Epidermal melanocyte (primary cell): Measurements from ENCODE around the gene FAP.

Experiments used
- DNase-seq: peaks from one replicate; pipeline ENCODE4 v3.0.0; 2011; ENCODE audit warnings: low spot score; ENCODE audit not compliant: insufficient read length

FAP gene

GRCh38 chr2:162188451-162188850 lies 54.8 kb downstream of the FAP start:
- DNase-seq, result no peak

GRCh38 chr2:162185541-162186232 lies 57.6 kb downstream of the FAP start:
- no peak for DNase-seq

- no peak for DNase-seq
Observed at GRCh38 chr2:162184821-162185450, 58.3 kb downstream of the FAP start.

- DNase-seq, result no peak
Observed at GRCh38 chr2:162184359-162184758, 58.9 kb downstream of the FAP start.

GRCh38 chr2:162182395-162182794 lies 60.9 kb downstream of the FAP start:
- no peak for DNase-seq

GRCh38 chr2:162177301-162177700 lies 65.9 kb downstream of the FAP start:
- no peak for DNase-seq

- no peak for DNase-seq
Observed at GRCh38 chr2:162175714-162176113, 67.5 kb downstream of the FAP start.

- no peak for DNase-seq
Observed at GRCh38 chr2:162174746-162175145, 68.5 kb downstream of the FAP start.

- DNase-seq, result no peak
Observed at GRCh38 chr2:162172802-162173370, 70.4 kb downstream of the FAP start.

- no peak for DNase-seq
Observed at GRCh38 chr2:162166745-162167144, 76.5 kb downstream of the FAP start.

GRCh38 chr2:162166174-162166573 lies 77.1 kb downstream of the FAP start:
- no peak for DNase-seq

- DNase-seq, result no peak
Observed at GRCh38 chr2:162164802-162165201, 78.4 kb downstream of the FAP start.

GRCh38 chr2:162159446-162159845 lies 83.8 kb downstream of the FAP start:
- DNase-seq, result no peak

- no peak for DNase-seq
Observed at GRCh38 chr2:162156149-162156548, 87.1 kb downstream of the FAP start.

GRCh38 chr2:162155093-162155492 lies 88.2 kb downstream of the FAP start:
- no peak for DNase-seq

GRCh38 chr2:162153608-162154224 lies 89.5 kb downstream of the FAP start:
- no peak for DNase-seq

GRCh38 chr2:162152147-162152546 lies 91.1 kb downstream of the FAP start, which contains the start of gene GCG:
Gene GCG (minus strand): TSS chr2:162152247. CDS start chr2:162149178, 3,069 bp downstream.
- no peak for DNase-seq

GRCh38 chr2:162149940-162150339 lies 93.3 kb downstream of the FAP start:
- no peak for DNase-seq

- no peak for DNase-seq
Observed at GRCh38 chr2:162149466-162149865, 93.8 kb downstream of the FAP start.

GRCh38 chr2:162148956-162149355 lies 94.3 kb downstream of the FAP start:
- no peak for DNase-seq

GRCh38 chr2:162143969-162144368 lies 99.3 kb downstream of the FAP start:
- DNase-seq, result no peak

GRCh38 chr2:162138310-162138709 lies 104.9 kb downstream of the FAP start:
- no peak for DNase-seq
